GM21825 (cell line): Measurements from ENCODE around the gene FAM241B.

Source experiments
- ATAC-seq: cut with Tn5 transposase; IDR thresholded peaks from one replicate; pipeline ENCODE4 v1.9.1; 2021; ENCODE audit warnings: mild to moderate bottlenecking, moderate library complexity; ENCODE audit not compliant: unreplicated experiment

FAM241B gene, protein sequence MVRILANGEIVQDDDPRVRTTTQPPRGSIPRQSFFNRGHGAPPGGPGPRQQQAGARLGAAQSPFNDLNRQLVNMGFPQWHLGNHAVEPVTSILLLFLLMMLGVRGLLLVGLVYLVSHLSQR

DNA sequence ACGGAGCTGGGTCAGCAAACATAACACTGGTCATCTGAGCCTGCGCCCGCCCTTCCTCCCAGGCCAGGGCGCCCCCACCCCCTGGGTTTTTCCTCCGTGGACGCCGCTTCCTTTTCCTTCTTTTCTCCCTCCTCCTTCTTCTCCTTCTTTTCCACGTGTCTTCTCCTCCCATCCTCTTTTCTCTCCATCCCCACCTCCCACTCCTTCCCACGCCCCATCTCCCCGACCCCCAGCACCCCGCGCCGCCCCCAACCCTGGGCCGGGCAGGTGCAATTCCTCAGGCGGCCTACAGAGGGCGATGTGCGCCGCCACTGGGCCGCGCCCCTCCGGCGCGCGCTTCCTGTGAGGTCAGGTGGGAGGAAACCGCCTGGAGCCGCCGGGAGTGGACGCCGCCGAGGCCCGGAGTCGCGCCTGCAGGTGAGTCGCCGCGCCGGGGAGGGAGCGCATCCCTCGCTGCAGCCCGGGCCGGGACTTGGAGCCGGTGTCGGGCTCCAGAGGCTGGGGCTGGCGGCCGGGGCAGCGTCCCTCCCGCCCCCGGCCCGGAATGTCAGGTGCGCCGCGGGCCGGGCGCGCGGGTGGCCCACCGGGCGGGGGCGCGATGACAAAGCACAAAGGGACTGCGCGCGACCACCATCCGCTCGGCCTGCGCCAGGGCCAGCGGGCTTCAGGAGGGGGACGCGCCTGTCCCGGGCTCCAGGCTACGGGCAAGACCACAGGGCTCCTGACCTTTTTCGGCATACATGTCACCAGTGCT, at the start of gene FAM241B:
TSS of gene FAM241B (plus strand) at position 351 of the 754 bp plus-strand sequence. CDS start 1,497 bp downstream, outside the sequence.
- ATAC-seq: peak; percentile 74

DNA sequence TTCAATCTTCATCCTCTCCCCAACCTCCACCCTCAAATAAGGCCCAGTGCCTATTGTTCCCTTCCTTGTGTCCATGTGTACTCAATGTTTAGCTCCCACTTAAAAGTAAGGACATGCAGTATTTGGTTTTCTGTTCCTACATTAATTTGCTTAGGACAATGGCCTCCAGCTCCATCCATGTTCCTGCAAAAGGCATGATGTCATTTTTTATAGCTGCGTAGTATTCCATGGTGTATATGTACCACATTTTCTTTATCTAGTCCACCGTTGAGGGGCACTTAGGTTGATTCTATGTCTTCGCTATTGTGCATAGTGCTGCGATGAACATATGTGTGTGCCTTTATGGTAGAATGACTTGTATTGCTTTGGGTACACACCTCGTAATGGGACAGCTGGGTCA, 49.6 kb upstream of the FAM241B start:
- no peak for ATAC-seq

DNA sequence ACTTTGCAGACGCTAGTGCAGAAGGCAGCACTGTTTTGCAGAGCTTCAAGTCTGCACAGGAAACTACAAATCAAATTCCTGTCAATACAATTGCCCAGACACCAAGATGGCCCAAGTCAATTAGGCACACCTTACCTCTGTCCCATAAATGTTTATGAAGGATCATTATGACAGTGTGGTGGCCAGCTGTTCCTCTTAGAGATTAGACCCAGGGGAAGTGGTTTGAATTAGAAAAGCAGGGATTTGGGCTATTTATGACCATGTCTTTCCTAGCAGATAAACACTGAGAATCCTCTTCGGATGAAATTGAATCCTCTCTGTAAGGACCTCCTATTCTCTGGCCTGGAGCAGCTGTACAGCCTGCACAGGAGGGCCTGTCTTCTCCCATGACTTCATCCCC, 46.9 kb upstream of the FAM241B start:
- ATAC-seq: no peak

DNA sequence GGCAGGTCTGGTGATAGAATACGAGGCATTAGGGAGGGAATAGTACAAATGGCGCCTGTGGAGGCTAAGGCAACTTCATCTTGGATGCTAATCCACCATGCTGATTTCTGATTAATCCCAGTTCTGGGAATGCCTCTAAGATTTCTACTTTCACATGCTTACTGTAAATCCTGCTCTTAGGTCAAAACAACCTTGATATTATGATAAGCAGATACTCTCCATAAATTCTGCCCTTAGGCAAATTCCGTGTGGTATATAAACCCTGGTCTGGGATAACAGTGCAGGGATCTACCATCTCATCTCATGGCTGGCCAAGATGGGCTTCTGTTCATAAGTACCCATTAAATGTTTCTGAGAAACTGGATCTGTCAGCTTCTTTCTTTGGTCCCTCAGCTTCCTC, 45.4 kb upstream of the FAM241B start:
- ATAC-seq: no peak

DNA sequence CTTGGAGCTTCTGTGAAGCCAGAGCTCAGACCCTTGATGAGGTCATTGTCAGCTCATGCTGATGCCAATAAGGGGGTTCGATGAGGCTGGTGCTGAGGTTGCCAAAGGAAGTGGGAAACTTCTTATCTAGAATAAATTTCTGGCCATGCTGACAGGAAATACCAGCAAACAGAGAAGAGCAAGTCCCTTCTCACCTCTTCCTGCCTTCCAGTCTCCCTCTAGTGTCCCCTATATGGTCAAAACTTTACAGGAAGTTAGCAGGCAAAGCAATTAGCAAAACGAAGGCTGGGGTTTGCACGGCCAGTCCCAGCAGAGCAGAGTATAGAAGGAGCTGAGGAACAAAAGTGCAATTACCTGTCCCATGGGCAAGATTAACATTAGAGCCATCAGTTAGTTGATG, 41.7 kb upstream of the FAM241B start:
- no peak for ATAC-seq

DNA sequence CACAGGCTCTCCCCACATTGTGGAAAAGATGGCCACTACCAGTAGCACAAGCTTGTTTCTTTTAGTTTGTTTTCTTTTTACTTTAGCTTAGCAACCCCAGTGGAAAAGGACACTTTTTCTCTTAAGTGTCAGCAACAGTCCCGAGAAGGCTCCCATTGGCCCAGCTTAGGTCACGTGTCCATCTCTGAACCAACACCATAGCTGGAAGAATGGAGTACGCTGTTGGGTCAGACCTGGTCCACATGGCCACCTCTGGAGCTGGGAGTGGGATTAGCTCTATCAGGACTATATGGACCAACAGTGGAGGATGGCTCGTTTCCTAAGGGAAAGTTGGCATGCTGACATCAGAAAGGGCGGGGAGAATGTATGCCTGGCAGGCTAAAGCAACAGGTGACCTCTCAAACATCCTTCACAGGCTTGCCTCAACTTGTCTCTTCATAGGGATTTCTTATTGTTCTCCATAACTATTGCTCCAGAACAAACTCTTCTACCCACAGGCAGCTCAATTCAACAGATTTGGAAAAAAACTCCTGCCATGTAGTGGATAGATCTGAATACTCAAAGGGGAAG, 29.2 kb upstream of the FAM241B start:
- no peak for ATAC-seq

DNA sequence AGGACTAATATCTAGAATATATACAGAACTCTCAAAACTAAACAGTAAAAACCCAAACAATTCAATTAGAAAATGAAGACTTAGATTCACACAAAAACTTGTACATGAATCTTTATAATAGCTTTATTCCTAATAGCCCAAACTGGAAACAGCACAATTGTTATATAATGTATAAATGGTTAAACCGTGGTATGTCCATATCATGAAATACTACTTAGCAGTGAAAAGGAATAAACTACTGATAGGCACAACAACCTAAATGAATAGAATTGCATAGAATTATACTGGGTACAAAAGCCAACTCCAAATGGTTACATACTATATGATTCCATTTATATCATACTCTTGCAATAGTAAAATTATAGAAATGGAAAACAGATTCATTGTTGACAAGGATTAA, 21.0 kb upstream of the FAM241B start:
- ATAC-seq: no peak

DNA sequence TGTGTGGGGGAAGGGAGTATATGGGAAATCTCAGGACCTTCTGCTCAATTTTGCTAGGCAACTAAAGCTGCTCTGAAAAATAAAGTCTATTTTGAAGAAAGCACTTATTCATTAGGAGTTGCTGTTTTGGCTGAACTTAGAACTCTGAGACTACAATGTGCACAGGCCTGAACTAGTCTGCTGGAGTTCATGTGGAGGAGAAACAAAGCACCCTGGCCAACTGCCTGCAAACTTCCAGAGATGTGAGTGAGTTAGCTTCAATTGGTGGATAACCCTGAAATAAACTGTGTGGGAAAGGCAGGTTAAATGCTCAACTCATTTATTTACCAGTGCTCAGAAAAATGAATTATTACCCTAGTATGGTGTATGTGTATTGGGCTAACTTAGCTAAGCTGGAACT, 17.3 kb upstream of the FAM241B start:
- no peak for ATAC-seq

DNA sequence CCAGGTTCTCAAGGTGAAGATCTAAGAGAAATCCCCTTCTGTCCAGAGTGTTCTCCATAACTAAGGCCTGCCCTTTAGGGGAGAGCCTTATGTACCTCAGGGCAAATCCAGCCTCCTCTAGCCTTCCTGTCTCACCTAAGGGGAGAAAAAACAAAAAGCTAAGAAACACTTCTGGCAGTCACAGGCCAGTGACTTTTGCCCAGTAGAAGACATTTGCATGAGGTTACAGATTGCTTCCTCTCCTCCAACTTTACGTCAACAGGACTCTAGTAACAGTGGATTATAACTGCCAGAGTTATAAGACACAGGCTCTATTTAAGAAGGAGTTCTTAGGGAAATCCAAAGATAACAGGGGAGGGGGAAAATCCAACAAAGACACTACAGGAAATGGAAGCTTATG, 15.9 kb upstream of the FAM241B start:
- ATAC-seq: no peak

DNA sequence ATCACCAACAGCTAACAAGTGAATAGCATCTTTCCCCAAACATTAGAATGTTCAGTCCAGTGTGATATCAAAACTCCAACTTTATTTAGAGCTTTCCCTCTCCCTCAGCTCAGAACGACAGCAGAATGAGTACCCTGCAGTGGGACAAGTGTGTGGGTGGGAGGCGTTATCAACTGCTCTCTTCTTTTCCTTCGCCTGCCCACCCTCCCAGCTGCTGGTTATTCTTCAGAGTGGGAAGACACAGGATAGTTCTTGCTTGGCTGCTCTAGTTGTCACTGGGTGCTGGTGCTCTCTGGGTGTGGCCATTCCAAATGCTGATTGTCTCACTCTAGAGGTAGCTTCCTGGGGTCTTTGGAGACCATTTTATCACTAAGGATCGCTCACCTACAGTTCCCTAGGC, 13.7 kb upstream of the FAM241B start:
- ATAC-seq: no peak

DNA sequence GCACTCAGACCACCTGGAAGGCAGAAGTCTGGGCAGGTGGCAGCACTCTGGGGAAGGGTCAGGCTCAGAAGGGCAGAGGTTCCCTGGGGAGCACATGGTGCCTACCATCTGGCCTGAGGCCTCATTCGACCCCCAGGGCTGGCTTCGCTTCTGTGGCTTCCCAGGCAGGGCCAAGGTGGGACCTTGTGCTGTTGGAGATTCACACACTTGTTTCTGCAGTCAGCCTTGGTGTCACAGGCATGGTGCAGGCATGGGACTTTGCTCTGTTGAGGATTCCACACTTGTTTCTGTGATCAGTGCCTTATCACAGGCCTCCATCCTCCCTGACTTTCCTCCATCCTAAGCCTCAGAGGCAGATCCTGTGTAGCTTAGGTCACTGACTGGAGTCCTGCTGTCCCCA, 11.3 kb upstream of the FAM241B start:
- ATAC-seq: no peak

DNA sequence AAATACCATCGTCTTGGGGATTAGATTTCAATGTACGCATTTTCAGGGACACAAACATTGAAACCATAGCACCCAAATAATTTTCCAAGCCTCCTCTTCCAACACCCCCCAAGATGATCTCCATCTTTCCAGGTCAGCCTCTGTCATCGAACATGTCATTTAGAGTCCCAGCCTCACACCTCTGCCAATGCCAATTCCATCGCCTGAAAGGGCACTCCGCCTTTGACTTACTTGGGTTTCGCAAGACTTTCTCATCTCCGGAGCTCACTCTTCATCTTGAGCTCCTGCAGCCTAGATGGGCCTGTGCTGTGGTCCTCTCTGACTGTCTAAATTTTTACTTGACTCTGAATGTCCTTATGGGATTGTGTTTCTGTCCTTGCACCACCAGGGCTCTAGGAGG, 10.4 kb upstream of the FAM241B start:
- no peak for ATAC-seq

DNA sequence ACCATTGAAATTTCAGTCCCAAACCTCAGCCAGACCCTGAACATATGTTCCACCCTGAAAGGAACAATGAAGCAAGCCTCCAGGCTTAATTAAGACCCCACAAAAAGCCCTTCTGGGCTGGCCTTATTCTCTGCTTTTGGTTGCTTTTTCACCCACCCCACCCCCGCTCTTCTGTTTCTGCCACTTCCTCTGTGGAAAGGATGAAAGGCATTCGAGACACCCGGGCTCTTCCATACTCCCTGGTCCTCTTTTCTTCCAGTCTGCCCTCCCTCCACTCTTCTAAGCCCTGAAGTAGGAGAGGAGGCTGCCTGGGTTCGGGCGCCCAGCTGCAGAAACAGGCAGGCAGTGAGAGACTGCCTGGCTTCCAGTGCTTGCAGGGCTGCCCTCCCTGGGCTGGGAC, 9.4 kb upstream of the FAM241B start:
- no peak for ATAC-seq

DNA sequence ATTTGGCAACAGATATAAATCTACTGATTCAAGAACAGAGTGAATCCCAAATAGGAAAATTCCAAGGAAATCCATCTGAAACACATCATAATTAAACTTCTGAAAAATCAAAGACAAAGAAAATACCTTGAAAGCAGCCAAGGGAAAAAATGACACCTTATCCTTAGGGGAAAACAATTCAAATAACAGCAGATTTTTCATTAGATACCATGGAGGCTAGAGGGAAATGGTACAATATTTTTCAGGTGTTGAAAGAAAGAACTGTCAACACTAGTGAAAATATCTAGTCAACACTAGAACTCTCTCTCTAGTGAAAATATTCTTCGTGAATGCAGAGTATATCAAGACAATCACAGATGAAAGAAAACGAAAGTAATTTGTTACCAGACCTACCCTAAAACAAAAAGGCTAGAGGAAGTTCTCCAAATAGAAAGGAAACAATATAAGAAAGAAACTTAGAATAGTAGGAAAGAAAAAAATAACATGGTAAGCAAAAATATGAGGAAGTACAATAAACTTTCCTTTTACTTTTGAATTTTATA, 5.7 kb upstream of the FAM241B start:
- ATAC-seq: no peak

DNA sequence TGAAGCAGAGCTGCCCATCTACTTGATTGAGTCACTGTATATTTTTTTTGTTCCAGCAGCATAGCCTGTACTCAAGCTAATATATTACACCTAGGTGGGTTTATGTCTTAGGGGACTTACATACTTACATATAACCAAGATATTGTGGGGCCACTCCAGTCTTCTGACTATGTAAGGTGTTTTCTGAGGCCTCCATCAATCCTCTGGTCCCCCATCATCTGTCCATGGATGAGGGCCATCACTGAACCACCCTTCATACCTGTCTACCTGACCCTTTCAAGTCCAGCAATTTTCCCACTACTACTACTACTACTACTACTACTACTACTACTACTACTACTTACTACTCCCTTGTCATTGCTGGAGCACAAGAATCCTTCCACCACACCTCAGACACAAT, 3.2 kb upstream of the FAM241B start:
- no peak for ATAC-seq

DNA sequence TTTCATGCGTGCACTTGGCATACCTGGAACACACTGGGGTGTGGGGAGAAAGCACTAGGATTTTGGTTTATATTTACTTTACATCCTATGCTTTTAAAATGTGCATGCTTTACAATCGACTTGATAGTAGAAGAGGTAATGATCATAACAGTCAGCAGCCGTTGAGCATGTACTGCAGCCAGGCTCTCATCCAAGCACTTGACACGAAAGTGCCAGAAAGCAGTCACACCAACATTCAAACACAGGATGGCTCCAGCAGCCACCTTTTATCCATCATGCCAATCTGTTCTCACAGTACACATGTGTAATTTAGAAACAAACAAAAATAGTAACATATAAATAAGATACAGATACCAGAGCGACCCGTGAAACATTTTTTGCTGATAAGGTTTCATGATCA, 1.2 kb upstream of the FAM241B start:
- ATAC-seq: no peak

DNA sequence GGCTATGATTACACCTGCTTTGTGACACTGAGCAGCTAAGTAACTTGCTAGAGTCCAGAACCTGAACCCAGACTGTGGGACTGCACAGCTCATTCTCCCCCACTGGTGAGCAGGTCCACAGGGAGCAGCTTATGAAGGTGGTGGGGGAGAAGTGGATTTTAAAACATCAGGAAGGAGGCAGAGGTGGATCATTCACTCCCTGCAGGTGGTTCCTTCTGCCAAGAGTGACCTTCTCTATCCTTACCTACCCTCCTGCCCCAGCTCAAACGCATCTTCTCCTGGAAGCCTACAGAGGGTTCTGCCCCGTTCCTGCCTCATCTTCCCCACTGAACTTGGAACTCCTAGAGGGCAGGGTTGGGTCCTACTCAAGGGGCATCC, 539 bp upstream of the FAM241B start:
- no peak for ATAC-seq

DNA sequence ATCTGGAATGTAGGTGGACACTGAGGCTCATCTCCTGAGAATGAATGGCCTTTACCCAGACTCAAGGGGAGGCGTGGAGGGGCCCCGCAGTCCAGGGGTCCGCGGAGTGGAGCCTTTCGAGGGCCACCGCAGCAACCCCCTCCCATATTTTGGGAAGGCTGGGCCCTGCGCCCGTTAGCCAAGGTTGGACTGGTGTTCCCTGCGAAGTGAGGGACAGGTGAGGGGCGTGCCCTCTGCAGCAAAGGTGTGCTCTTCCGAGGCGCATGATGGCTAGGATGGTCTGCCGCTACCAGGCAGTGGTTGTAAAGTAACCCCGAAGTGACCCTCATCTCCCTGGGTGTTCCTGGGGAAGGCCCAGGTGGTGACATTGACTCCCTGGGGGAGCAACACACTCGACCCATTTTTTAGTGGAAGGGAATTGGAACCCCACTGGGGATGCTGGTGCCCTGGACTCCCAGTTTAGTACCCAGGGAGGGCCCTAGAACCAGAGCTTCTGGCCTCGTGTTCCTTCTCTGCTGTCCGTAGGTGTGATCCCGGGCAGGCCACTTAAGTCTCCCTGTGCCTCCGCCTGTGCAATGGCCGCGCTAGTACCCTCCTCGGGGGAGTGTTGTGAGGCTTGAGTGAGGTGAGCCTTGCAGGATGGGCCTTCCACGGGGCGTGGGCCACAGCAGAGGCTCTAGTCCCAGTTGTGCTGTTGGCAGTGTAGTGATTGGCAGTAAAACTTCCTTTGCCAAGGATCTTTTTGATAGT, 779 bp downstream of the FAM241B start:
- ATAC-seq: no peak

DNA sequence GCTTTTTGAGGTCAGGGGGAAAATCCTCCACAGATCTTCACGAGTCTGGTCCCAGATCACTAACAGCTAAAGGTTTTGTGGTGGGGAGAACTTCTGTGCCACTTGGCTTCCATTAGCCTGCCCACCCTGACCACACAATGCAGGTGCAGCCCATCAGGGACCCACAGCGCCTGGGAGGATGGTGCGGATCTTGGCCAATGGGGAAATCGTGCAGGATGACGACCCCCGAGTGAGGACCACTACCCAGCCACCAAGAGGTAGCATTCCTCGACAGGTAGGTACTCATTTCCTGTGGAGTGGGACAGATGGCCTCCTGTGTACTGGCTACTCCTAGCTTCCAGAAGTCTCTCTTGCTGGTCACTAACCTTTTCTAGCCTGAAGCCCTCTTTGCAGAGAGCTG, 1.5 kb downstream of the FAM241B start:
- no peak for ATAC-seq

DNA sequence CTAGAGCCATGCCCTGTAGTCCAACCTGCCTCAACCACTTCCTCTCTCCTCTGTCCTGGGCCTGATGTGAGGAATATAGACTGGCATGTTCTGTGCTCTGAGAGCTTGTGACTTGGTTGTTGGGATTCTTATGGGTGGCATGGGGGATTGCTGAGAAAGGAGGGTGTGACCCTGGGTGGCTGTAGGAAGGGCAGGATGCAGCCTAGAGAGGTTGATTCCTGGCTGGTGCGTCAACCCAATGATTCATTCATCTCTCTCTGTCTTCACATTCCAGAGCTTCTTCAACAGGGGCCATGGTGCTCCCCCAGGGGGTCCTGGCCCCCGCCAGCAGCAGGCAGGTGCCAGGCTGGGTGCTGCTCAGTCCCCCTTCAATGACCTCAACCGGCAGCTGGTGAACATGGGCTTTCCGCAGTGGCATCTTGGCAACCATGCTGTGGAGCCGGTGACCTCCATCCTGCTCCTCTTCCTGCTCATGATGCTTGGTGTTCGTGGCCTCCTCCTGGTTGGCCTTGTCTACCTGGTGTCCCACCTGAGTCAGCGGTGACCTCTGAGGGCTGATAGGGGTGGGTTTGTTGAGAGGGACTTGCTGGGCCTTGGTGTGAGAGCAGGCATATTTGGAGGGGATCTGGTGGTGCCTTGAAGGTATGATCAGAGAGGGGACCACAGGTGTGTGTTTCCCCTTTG, 2.6 kb downstream of the FAM241B start:
- no peak for ATAC-seq
